ENCODE results near the gene SCUBE3.

SCUBE3 gene

DNA sequence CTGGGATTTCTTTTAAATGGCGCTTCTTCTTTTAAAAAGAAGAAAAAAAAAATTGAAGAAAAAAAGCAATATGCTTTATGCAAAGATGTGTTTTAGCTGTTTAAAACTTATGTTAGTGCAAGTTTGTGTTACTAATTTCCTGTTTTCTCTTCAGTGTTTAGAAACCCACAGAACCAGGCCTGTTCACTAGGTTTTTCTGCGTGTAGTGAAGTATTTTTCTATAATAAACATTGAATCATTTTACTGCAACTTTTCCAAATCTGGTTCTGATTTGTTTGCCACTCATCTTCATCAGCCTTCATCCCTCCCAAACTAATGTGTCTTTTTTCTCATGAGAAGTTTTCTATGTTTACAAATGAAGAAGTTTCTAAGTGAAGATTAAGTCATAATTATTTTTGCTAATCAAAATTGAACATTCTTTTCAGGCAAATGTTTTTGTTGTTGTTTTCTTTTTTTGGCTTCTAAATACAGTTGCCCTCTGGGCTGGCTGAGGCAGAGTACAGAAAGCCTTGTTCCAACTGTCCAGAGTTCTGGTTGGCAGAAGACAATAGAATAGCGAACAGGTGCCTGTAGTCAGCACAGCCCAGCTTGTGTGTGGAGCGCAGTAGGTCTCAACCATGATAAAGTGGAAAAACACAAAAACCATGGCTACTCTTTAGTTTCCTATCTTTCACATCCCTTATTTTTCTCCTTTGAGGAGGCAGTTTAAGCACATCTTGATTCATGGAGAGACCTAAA is 60.2 kb downstream of the SCUBE3 start:
- POLR2A ChIA-PET: interaction anchor here (0.7 kb wide), 1 partner anchor 82 kb away, joined by 3 read pairs; no protein-coding TSS in a partner anchor
- TF ChIP-seq, protein P1, sequence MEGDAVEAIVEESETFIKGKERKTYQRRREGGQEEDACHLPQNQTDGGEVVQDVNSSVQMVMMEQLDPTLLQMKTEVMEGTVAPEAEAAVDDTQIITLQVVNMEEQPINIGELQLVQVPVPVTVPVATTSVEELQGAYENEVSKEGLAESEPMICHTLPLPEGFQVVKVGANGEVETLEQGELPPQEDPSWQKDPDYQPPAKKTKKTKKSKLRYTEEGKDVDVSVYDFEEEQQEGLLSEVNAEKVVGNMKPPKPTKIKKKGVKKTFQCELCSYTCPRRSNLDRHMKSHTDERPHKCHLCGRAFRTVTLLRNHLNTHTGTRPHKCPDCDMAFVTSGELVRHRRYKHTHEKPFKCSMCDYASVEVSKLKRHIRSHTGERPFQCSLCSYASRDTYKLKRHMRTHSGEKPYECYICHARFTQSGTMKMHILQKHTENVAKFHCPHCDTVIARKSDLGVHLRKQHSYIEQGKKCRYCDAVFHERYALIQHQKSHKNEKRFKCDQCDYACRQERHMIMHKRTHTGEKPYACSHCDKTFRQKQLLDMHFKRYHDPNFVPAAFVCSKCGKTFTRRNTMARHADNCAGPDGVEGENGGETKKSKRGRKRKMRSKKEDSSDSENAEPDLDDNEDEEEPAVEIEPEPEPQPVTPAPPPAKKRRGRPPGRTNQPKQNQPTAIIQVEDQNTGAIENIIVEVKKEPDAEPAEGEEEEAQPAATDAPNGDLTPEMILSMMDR (IDR thresholded peaks at IDR 0.05; ENCODE audit: insufficient read depth, low read length, missing control alignments): no peak

DNA sequence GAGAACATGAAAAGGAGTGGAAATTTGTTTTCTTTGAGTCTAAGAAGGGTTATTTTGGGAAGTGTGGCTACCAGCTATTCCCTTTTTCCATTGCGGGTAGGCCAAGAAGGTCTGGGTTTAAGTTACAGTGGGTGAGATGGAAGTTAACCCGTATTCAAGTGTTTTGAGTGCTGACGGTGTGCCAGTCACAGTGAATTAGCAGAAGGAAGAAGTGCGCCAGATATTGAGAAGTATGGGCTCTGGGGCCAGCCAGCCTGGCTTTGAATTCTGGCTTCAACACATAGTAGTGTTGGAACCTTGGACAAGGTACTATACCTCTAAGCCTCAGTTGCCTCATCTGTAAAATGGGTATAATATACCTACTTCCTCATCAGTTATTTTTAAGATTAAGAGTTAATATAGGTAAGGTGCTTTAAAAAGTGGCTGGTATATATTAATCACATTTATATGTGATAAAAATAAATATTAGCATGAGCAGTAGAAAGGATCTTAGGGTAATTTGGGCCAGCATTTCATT is 62.0 kb downstream of the SCUBE3 start:
- CTCF ChIA-PET: interaction anchor here (1.3 to 1.6 kb wide), 2 partner anchors 35 to 43 kb away, joined by 3 to 4 read pairs; no protein-coding TSS in a partner anchor
- TF ChIP-seq, protein P1 (IDR thresholded peaks at IDR 0.05; ENCODE audit: insufficient read depth, low read length, missing control alignments): no peak
- POLR2A ChIA-PET: no interaction called here
- no peak overlapping the region for H3K4me3 ChIP-seq (ENCODE audit: low read depth, low read length)
- no peak for DNase-seq (ENCODE audit: low read depth, low spot score)

More for the DNA sequence above, 60.2 kb downstream of the SCUBE3 start:
- H3K4me3 ChIP-seq (ENCODE audit: low read depth, low read length): no peak overlapping the region
- CTCF ChIA-PET: interaction anchor here (0.9 kb wide), 1 partner anchor 176 kb away, joined by 3 read pairs; no protein-coding TSS in a partner anchor
- no peak for DNase-seq (ENCODE audit: low read depth, low spot score)

DNA sequence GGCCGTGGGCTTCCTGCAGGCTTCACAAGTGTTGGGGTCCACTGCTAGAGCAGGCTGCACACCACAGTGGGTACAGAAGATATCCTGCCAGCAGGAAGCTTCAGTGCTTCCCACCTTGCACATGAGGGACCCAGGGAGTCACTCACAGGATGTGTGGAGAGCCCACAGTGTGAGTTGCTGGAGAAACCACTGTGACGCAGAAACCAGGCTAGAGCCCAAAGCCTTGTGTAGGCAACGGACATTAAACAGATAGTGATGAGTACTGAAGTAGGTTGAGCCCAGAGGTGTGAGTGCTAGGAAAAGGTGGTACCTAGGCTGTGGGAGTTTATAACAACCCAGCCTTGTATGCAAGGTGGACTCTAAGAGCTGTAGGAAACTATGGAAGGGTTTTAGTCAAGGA is 65.0 kb downstream of the SCUBE3 start:
- no peak for DNase-seq (ENCODE audit: low read depth, low spot score)
- ChIA-PET CTCF (interaction anchor here (1.0 to 1.3 kb wide), 2 partner anchors 15 to 73 kb away, joined by 3 to 5 read pairs; no protein-coding TSS in a partner anchor), POLR2A (no interaction called here)
- TF ChIP-seq, protein P1 (IDR thresholded peaks at IDR 0.05; ENCODE audit: insufficient read depth, low read length, missing control alignments): no peak
- no peak overlapping the region for H3K4me3 ChIP-seq (ENCODE audit: low read depth, low read length)

DNA sequence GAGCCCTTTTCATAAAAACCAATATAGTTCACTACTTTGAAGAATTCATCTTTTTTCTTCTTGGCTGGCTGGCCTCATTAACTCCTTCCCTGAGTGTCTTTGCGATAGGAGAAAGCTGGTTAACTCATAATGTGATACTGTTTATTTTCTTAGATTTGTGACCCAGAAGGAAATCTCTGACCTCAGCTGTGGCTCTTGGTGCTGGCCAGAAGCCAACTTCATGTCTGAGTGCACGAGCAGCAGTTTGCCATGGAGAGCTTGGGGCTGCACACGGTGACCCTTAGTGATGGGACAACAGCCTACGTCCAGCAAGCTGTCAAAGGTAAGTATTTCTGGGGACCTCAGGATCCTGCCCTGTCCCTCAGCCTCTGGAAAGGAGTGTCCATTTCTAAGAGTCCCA is 67.1 kb downstream of the SCUBE3 start:
- ChIA-PET POLR2A (no interaction called here), CTCF (interaction anchor here (1.4 to 1.7 kb wide), 2 partner anchors 13 to 16 kb away, joined by 4 to 5 read pairs; partner anchors contain the start of gene DEF6)
- H3K4me3 ChIP-seq (ENCODE audit: low read depth, low read length): no peak overlapping the region
- TF ChIP-seq, protein P1 (IDR thresholded peaks at IDR 0.05; ENCODE audit: insufficient read depth, low read length, missing control alignments): no peak
- DNase-seq (ENCODE audit: low read depth, low spot score): no peak

DNA sequence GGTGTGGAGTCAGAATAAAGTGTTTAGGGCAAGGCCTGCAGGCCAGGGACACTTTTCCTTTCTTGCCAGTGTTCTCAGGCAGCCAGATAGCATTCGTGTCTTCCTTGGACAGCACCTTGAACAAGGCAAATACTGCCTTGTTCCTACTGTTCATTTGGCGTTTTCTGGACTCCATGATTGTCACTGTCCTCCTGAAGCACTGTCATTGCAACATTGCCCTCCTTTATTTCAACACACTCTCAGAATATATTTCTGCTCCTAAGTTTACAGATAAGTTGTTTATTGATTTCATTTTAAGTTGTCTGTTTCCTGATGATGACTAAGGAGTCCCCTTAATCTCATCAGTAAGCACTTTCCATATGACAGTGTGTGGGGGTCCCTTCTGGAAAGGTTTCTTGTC is 68.7 kb downstream of the SCUBE3 start:
- CTCF ChIA-PET: interaction anchor here (6.3 kb wide), 1 partner anchor 13 kb away, joined by 59 read pairs; the partner anchor contains the start of gene DEF6
- TF ChIP-seq, protein P1 (IDR thresholded peaks at IDR 0.05; ENCODE audit: insufficient read depth, low read length, missing control alignments): no peak
- no peak for DNase-seq (ENCODE audit: low read depth, low spot score)
- POLR2A ChIA-PET: no interaction called here
- no peak overlapping the region for H3K4me3 ChIP-seq (ENCODE audit: low read depth, low read length)

DNA sequence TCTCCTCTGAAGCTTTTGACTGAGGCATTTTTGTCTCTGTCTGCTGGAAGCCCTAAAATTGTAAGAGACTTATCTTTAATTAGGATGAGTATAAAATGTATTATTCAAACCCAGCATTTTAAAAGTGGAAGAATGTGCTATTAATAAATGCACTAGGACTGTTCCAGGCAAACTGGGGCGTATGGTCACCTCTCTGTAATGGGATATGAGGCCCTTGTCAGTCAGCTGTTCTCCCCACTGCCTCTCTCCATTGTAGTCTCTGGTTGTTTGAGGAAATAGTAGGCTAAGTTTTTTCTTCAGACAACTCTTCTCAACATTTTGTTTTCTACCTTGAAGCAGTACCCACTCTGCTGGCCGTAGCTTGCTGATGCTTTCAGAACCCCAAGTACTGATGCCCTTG is 69.6 kb downstream of the SCUBE3 start:
- DNase-seq (ENCODE audit: low read depth, low spot score): no peak
- POLR2A ChIA-PET: no interaction called here
- TF ChIP-seq, protein P1 (IDR thresholded peaks at IDR 0.05; ENCODE audit: insufficient read depth, low read length, missing control alignments): no peak
- no peak overlapping the region for H3K4me3 ChIP-seq (ENCODE audit: low read depth, low read length)
- CTCF ChIA-PET: interaction anchor here (6.3 kb wide), 1 partner anchor 12 kb away, joined by 59 read pairs; the partner anchor contains the start of gene DEF6
